ENCODE measurements around the gene DNAJC16.

Gene DNAJC16

DNA sequence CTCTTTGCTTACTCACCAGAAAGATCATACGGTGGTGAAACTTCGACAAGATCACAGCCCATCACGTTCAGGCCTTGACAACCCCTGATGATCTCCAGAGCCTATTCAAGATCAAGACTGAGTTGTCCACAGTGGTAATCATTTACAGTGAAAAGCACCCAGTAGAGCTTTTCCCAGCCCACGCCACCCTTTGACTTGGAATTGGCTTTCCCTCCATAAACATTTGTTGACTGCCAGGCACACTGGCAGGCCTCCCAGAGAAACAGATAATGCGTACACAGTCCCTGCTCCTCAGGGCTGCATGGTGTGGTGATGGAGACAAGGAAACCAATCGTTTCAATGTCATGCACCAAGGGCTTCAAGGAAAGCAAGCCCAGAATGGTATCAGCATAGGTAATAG is 48.1 kb downstream of the DNAJC16 start:
- no peak overlapping the region for H3K4me3 ChIP-seq (replicated peaks; ENCODE audit: low read depth, low read length)
- DNase-seq (ENCODE audit: extremely low read depth, low read depth) = no peak
- TF ChIP-seq, protein P1, sequence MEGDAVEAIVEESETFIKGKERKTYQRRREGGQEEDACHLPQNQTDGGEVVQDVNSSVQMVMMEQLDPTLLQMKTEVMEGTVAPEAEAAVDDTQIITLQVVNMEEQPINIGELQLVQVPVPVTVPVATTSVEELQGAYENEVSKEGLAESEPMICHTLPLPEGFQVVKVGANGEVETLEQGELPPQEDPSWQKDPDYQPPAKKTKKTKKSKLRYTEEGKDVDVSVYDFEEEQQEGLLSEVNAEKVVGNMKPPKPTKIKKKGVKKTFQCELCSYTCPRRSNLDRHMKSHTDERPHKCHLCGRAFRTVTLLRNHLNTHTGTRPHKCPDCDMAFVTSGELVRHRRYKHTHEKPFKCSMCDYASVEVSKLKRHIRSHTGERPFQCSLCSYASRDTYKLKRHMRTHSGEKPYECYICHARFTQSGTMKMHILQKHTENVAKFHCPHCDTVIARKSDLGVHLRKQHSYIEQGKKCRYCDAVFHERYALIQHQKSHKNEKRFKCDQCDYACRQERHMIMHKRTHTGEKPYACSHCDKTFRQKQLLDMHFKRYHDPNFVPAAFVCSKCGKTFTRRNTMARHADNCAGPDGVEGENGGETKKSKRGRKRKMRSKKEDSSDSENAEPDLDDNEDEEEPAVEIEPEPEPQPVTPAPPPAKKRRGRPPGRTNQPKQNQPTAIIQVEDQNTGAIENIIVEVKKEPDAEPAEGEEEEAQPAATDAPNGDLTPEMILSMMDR (IDR thresholded peaks at IDR 0.05; ENCODE audit: low read depth, low read length, missing control alignments) = no peak

DNA sequence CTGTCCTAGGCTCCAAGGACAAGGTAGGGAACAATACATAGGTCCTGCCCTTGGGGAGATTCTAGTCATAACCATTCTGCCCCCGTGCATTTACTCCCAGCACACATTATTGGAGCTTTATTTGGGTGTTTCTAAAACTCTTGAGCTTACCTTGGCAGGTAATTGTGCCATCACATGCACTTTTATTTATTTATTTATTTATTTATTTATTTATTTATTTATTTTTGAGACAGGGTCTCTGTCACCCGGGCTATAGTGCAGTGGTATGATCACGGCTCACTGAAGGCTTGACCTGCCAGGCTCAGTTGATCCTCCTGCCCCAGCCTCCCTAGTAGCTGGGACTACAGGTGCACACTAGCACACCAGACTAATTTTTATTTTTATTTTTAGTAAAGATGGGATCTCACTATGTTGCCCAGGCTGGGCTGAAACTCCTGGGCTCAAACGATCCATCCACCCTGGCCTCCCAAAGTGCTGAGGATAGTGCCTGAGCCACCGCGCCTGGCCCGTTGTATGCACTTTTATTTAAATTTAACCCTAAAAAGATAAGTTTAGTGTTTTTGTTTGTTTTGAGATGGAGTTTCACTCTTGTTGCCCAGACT is 49.0 kb downstream of the DNAJC16 start:
- DNase-seq (ENCODE audit: extremely low read depth, low read depth) = no peak
- no peak overlapping the region for H3K4me3 ChIP-seq (replicated peaks; ENCODE audit: low read depth, low read length)
- TF ChIP-seq, protein P1 (IDR thresholded peaks at IDR 0.05; ENCODE audit: low read depth, low read length, missing control alignments) = no peak

DNA sequence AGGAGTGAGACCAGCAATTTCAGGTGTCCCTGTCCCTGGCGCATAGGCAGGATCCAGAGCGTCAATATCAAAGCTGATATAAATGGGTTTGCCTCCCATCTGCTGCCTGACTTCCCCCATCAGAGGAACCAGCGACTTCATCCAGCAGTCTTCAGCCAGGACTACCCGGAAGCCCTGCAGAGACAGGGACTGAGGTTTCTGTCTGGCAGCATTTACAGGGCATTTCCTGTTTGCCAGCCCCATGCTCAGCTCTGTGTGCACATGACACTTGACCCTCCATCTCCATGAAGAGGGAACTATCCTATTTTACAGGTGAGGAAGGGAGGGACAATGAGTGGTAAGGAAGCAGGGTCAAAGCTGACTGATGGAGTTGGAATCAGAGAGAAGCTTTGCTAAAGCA is 51.0 kb downstream of the DNAJC16 start:
- no peak overlapping the region for H3K4me3 ChIP-seq (replicated peaks; ENCODE audit: low read depth, low read length)
- TF ChIP-seq, protein P1 (IDR thresholded peaks at IDR 0.05; ENCODE audit: low read depth, low read length, missing control alignments) = no peak
- no peak for DNase-seq (ENCODE audit: extremely low read depth, low read depth)

DNA sequence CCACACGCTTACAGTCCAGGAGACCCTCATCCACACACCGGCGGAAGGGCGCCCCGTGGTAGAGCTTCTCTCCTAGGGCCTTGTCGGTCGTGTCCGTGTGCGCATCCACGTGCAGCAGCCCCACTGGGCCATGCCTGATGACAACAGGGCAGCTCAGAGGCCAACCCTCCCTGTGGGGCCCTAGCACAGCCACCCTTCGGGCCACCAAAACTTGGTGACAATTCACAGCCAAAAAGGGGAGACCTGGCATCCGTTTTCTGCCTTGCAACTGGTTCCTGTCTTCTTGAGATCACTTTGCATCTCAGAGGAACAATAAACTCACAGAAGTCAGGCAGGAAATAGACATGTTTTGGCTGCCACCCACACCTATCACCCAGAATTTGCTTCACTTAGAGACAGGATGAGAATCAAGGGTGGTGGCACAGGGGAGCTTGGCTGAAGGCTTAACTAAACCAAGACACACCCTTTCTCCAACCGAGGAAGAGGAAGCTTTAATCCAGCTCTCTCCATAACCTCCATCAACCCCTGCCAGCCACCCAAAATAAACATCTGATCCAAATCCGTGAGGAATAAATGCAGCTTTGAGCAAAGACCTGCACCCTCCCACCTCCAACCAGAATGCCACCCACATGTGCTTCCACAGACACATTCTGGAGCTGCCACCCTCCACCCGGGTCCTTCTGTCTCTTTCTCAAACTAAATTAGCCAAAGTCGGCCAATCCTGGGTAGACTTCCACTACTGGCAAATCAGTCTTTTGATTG is 52.5 kb downstream of the DNAJC16 start:
- DNase-seq (ENCODE audit: extremely low read depth, low read depth) = no peak
- no peak overlapping the region for H3K4me3 ChIP-seq (replicated peaks; ENCODE audit: low read depth, low read length)
- TF ChIP-seq, protein P1 (IDR thresholded peaks at IDR 0.05; ENCODE audit: low read depth, low read length, missing control alignments) = no peak

DNA sequence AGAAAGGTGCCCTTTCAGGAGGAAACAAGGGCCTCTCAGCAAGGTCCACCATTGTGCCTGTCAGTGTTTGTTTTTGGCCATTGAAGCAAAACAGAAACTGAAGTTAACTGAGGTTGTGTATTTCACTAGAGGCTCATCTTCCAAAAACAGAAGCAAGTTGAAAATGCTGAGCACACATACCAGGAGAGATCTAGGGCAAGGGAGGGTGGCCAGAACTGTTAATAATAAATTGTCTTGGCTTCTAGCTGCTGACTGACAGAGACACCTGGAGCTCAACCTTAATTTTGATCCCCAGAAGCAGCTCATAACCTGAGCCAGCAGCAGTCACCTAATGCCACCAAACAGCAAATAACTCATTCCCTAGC is 53.0 kb downstream of the DNAJC16 start:
- TF ChIP-seq, protein P1 (IDR thresholded peaks at IDR 0.05; ENCODE audit: low read depth, low read length, missing control alignments) = no peak
- DNase-seq (ENCODE audit: extremely low read depth, low read depth) = no peak
- no peak overlapping the region for H3K4me3 ChIP-seq (replicated peaks; ENCODE audit: low read depth, low read length)

DNA sequence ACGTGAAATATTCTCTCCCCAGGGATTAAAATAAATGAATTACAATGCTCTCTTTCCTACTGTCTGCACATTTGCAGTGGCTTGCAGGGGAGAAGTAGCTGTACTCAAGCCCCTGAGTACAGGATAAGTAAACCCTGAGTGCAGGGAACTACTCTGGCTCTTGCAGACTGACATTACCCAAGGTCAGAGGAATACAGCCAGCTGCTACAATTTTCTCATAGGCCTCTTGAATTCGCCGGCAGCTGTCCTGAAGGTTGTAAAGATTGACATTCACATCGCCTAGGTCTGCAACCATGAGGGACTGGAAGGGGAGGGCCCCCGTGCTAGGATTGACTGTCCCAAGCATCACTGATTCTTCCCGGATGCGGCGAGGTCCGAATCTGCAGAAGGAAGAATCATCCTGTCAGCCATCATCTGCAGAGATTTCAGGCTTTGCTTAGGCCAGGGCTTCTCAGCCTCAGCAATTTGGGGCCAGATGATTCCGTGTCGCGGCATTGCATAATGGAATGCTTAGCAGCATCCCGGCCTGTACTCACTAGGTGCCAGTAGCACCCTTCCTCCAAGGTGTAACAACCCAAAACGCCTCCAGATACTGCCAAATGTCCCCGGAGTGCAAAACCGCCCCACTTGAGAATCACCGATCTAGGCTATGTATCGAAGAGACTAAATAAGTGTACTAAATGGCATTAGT is 56.5 kb downstream of the DNAJC16 start:
- no peak for DNase-seq (ENCODE audit: extremely low read depth, low read depth)
- TF ChIP-seq, protein P1 (IDR thresholded peaks at IDR 0.05; ENCODE audit: low read depth, low read length, missing control alignments) = no peak
- no peak overlapping the region for H3K4me3 ChIP-seq (replicated peaks; ENCODE audit: low read depth, low read length)

Data from HFF-Myc (cell line).